ENCODE data around the gene CADM3. TPM values are rescaled to one million over a fixed set of nuclear protein-coding genes. Genes with fewer than 3 reads are reported as not detected.
A peak's percentile ranks its signal among the peaks of the same experiment; 100 is the strongest.

Gene CADM3
- total RNA-seq, 2 donors from 2014 or later = 4.0 to 12.5 TPM

DNA sequence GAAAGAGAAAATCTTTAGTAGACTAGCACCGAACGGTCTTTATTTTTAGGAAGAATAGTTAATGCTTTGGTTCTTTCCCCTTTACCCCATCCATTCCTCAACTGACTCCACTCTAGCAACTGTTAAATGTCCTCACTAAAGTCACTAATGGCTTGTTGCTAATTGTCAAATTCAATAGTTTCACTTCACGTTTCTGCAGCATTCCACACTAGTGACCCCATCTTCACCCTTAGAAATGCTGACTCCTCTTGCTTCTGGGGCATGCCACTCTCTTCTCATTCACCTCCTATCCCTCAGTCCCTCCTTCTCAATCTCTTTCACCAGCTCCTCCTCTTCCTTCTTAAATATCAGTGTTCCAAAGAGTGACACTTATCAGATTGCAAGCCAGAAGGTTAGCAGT is 19.4 kb upstream of the CADM3 start:
- DNase-seq (ENCODE audit: low spot score) = no peak
- H3K27ac ChIP-seq = no peak overlapping the region
- TF ChIP-seq, protein P1, sequence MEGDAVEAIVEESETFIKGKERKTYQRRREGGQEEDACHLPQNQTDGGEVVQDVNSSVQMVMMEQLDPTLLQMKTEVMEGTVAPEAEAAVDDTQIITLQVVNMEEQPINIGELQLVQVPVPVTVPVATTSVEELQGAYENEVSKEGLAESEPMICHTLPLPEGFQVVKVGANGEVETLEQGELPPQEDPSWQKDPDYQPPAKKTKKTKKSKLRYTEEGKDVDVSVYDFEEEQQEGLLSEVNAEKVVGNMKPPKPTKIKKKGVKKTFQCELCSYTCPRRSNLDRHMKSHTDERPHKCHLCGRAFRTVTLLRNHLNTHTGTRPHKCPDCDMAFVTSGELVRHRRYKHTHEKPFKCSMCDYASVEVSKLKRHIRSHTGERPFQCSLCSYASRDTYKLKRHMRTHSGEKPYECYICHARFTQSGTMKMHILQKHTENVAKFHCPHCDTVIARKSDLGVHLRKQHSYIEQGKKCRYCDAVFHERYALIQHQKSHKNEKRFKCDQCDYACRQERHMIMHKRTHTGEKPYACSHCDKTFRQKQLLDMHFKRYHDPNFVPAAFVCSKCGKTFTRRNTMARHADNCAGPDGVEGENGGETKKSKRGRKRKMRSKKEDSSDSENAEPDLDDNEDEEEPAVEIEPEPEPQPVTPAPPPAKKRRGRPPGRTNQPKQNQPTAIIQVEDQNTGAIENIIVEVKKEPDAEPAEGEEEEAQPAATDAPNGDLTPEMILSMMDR (IDR thresholded peaks at IDR 0.05) = no peak
- peaks cover 0 to 7% of the 10 kb centered on the region in 2 donors for H3K9me3 ChIP-seq
- H3K4me1 ChIP-seq = no peaks in the 10 kb centered on the region
- H3K4me3 ChIP-seq = no peak overlapping the region
- no peaks in the 10 kb centered on the region for H3K27me3 ChIP-seq
- no peaks in the 10 kb centered on the region for H3K36me3 ChIP-seq

DNA sequence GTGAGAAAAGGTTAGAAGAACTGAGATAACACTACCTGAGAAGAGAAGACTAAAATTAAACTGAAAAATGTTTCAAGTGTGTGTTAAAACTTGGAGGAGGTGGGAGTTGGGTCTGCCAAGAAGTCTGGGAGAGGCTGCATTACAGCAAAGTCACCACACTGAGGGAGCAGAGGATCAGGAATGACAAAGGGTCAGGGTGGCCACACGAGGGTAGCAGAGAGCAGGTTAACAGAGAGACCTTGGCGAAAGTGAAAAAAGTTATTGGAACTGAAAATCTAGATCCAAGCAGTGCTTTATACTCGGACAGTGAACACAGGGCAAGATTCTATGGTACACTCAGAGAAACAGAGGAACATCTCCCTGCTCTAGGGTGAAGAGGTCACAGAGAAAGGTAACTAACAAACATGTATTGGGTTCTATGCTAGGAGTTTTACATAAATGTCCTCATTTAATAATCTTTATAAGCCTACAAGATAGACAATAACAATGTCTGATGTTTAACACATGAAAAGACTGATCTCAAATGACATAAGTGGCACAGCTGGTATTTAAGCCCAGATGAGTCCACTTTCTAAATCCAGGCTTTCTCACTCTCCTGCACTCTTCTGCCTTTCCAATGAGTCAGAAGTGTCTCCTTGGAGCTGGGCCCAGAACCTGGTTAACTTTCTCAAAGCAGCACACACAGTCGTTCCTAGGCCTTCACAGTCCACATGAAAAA is 10.3 kb upstream of the CADM3 start:
- peak overlapping the region; percentile 28 to 49 for H3K27ac ChIP-seq

DNA sequence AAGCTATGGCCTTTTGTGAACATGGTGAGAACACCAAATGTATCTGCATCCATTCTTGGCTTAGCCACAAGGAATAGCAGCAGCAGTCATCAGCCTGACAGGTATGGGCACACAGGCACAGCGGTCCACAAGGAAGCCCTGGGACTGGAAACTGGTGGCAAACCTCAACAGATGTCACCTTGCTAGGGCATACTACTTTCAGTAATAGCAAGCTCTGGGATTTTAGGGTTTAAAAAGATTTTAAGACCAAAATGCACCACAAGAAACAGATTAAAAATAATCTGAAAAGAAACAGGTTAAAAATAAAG is 9.7 kb upstream of the CADM3 start:
- DNase-seq (ENCODE audit: low spot score) = no peak
- no peak overlapping the region for H3K4me3 ChIP-seq
- no peaks in the 10 kb centered on the region for H3K9me3 ChIP-seq
- TF ChIP-seq, protein P1 (IDR thresholded peaks at IDR 0.05) = no peak
- no peaks in the 10 kb centered on the region for H3K36me3 ChIP-seq
- no peak overlapping the region for H3K27ac ChIP-seq
- H3K27me3 ChIP-seq = no peaks in the 10 kb centered on the region
- peaks cover 0 to 8% of the 10 kb centered on the region in 2 donors for H3K4me1 ChIP-seq

More for the DNA sequence above, 10.3 kb upstream of the CADM3 start:
- Histone ChIP-seq H3K4me3 (no peak overlapping the region), H3K9me3 (no peaks in the 10 kb centered on the region), H3K27me3 (no peaks in the 10 kb centered on the region), H3K4me1 (peaks cover 0 to 8% of the 10 kb centered on the region in 2 donors), H3K36me3 (no peaks in the 10 kb centered on the region)
- TF ChIP-seq, protein P1 (IDR thresholded peaks at IDR 0.05) = peak; percentile 69 to 97
- DNase-seq (ENCODE audit: low spot score) = peak; percentile 77

DNA sequence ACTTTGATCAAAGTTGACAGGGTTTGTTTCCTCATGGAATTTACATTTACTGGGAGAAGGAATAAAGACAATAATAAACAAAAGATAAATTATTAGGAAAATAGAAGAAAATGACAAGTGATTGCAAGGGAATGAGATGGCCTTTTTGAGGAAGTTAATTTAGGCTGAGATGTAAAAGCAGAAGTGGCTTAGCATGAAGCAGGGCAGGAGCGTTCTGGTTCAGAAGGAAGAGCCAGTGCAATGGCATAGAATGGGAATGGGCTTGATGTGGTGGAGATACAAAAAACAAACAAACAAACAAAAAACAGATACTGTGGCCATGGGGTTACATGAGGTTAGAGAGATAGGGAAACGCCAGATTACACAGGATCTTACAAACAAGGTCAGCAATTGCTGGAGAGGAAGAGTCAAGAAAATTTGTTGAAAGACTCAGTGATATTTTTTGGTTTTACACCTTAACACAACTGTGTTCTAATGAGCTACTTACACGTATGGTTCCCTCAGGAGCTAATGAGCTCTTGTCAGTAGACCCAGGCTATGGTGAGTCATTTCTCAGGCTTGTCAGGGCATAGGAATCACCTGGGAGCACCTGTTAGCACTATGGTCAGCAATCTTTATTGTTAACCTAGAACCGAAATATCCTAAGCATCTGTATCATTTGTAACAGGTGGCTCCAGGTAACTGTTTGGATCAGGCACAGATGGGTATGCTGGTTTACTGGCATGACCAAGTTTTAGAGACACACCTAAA is 8.7 kb upstream of the CADM3 start:
- Histone ChIP-seq H3K27ac (no peak overlapping the region), H3K9me3 (no peaks in the 10 kb centered on the region), H3K4me3 (no peak overlapping the region), H3K4me1 (peaks cover 0 to 8% of the 10 kb centered on the region in 2 donors), H3K27me3 (no peaks in the 10 kb centered on the region), H3K36me3 (no peaks in the 10 kb centered on the region)
- DNase-seq (ENCODE audit: low spot score) = no peak
- TF ChIP-seq, protein P1 (IDR thresholded peaks at IDR 0.05) = no peak

DNA sequence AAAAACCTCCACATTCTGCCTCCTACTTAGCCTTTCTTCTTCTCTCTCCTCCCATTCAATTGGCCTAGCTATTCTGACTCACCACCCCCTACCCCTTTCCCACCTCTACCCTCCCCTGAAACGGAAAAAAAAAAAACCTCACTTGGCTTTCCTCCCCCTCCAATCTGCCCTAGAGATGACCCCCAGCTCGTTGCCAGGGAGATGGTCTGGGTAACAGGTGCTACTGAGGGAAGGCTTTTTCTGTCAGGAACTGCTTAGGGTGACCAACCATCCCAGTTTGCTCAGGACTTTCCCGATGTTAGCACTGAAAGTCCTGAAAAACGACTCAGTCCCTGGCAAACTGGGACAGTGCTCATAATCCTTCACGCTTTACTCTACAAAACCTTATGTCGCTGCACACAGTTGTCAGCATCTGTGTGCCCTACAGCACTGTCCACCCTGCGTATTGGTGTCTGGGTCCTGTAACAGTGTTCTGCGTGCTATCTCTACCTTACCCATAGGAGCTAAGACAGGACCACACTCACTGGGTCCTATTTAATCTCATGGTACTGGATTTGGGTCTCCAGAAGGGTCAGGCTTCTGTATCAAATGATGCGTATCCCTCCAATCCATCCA is 7.7 kb upstream of the CADM3 start:
- Histone ChIP-seq H3K4me3 (no peak overlapping the region), H3K27me3 (no peaks in the 10 kb centered on the region), H3K27ac (no peak overlapping the region), H3K4me1 (peaks cover 0 to 8% of the 10 kb centered on the region in 2 donors), H3K9me3 (no peaks in the 10 kb centered on the region), H3K36me3 (no peaks in the 10 kb centered on the region)
- TF ChIP-seq, protein P1 (IDR thresholded peaks at IDR 0.05) = no peak
- DNase-seq (ENCODE audit: low spot score) = no peak

Measured in right atrium auricular region (tissue), 2 donors.